T-helper 9 cell (primary cell): ENCODE data around the gene CLGN.

ENCODE experiments used
- DNase-seq: peaks from one replicate; pipeline ENCODE4 v3.0.0-alpha.2; 2020

Gene CLGN

DNA sequence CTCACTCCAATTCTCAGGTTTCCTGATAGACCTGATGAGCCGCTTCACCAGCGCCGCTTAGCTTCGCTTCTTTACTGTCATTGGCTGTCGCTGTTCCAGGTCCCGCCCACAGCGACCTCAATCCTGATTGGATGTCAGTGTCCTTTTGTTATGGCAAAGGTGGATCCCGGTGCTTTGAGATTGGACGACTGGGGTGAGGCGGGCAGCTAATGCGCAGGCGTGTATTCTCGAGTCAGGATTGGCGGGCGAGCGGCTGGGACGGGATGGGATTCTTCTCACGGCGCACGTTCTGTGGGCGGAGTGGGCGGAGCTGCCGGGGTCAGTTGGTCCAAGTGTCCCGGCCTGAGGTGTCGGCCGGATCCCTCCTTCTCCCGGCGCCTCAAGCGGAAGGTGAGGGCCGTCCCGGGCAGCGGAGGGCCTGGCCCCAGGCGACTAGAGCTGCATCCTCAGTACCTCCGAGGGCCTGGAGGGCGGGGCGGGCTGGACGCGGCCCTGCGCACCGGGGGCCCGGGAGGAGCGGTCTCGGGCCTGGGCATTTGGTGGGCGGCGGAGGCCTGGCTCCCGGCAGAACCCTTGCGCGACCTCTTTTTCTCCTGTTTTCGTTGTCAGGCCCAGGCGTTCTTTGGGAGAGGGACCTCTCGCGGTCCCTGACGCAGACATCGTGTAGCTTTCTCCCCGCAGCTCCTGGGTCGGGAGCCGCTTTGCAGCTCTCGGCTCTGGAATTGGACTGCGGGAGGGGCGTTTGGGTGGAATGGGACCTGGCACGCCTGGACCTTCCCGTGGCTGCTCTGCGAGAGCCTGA, 53.9 kb downstream of the CLGN start, which contains the start of gene SCOC:
TSS of gene SCOC (plus strand) at position 319 of the 802 bp plus-strand sequence. CDS start 5,525 bp downstream, outside the sequence.
- peak; percentile 93 for DNase-seq

DNA sequence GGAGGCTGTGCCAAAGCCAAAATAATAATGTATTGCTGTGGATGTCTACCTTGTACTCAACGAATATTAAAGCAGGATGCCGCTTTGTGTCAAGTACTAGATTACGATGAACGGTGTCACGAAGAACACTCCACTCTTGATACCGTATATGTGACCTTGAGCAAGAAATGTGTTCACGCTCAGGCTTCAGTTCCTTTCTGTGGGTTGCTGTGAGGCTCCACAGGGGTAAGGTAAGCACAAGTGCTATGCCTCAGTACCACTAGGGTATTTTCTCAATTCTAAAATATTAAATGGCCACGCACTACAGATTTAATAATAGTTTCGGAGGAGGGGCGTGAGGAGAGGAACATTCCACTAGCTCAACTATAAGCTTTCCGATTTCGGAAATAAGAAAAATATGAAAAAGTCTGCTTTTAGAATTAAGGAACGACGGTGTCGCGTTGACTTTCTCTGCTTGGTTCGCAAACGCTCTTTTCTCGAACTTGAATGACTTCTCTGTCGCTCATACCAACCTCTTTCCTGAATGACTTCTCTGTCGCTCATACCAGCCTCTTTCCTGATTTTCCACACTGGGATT, 54.6 kb downstream of the CLGN start:
- peak; percentile 3 for DNase-seq

DNA sequence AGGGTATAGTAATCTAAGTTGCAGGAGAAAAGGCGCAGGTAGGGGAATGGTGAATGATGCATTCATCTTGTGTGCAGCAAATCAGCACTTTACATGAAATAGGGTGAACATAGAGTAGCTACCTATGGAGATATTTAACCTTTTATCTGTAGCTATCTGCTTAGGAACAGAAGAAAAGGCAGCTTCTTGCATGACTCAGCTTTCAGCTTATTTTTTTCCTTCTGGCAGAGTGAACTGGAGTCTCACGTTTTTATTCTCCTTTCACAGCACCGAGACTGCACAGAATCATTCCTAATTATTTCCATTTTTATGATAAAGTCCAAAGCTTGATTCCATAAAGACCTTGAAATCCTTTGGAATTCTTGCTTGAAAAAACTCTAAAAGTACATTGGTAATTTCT, 58.8 kb downstream of the CLGN start:
- no peak for DNase-seq

DNA sequence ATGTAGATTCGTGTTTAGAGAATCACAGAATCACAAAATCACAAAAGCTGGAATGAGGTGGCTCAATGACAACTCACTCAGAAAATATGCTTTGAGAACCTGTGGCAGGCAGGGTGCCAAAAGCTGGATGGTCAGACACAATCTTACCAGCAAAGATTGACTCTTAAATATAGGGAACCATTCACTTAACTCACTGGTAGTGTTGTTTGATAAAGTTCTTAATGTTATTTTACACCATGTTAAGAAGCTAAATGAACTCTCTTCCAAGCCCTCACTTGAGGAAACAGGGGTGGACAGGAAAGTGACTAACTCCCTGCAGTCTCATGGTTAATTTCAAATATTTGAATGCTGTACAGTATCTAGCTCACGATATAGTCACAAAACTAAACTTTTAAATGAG, 59.7 kb downstream of the CLGN start:
- no peak for DNase-seq

DNA sequence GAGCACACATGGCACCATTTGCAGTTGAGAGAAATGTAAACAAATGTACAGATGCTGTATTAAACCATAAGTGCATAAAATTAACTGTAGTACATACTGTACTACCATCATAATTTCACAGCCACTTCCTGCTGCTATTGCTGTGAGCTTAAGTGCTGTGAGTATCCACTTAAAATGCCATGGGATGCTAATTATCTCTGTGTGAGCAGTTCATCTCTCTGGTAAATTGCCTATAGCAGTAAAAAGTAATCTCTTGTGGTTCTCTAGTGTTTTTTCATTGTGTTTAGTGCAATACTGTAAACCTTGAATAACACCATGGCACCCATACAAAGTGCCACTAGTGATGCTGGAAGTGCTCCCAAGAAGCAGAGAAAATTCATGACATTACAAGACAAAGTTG, 63.9 kb downstream of the CLGN start:
- DNase-seq: no peak

DNA sequence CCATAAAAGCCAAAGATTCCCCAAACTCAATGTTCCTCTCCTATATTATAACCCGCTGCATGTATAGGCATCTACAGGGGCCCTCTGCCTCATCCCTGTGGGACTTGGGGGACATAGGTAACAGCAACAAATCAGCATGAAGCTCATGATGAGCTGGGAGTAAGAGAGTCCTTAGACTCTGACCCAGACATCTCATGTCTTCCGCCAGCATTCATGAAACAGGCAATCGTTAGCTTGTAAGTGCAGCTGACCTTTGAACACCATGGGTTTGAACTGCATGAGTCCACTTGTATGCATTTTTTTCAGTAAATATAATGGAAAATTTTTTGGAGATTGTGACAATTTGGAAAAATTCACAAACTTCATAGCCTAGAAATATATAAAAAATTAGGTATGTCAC, 64.4 kb downstream of the CLGN start:
- no peak for DNase-seq

DNA sequence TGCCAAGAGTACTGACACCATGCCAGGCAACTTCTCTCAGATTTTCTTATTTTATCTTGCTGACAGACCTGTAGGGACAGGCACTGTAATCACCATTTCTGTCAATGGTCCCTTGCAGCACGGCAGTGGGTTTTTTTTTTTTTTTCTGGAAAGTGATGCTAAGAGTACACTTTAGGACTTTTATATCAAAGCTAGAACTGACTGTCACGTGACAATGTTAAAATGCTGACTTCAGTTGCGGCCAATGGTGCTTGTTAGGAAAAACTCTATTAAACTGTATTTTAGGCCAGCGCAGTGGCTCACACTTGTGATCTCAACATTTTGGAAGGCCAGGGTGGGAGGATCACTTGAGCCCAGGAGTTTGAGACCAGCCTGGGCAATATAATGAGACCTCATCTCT, 66.3 kb downstream of the CLGN start:
- no peak for DNase-seq

DNA sequence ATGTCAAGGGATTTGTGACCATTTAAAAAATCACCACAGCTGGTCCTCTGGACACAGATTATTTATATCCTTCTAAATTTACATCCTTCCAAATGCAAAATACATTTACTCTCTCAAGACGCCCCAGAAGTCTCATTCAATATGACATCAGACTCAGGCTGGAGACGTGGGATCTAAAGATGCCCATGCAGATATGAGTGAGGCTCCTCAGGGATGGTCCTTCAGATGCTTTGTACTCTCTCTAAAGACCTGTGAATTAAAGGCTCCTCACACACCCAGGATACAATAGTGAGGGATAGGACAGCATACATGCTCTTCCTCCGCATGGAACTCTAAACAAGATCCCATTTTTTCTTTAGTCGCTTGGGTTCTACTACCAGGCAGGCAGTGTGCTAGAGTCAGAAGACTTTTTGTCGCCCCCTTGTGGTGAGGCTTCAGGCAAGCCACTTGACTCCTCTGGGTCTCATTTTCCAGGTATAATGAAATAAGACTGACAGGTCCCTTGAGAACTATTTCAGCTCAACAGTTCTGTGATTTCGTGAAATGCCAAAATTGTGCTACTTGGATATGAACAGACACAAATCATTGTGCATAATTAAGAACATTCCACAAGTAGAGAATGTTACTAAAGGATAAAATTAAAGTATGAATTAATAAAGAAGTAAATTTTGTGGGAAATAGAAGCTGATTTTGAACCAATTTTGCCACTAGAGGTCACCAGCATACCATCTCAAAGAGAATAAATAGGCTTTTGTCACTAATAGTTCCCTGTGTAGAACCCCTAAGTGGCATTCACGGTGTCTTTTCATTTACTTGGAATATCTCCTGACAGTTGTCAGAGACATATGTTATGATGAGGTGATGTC, 67.7 kb downstream of the CLGN start:
- DNase-seq: peak; percentile 75

DNA sequence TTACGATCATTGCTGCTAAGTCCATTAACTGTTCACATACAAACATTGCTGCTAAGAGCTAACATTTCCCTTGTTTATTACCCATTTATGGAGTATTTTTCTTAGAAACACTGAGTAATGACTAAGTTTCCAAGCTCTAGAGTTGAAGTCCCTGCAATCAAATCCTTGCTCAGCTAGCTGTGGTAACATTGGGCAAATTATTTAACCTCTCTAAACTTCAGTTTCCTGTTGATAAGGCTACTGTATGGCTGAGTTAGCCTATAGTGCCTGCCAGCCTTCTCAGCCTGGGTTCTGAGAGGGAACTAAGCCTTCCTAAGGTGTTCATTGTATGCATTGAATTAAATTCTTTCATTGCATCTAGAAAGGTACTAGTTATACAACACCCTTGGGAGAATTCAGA, 69.2 kb downstream of the CLGN start:
- no peak for DNase-seq

DNA sequence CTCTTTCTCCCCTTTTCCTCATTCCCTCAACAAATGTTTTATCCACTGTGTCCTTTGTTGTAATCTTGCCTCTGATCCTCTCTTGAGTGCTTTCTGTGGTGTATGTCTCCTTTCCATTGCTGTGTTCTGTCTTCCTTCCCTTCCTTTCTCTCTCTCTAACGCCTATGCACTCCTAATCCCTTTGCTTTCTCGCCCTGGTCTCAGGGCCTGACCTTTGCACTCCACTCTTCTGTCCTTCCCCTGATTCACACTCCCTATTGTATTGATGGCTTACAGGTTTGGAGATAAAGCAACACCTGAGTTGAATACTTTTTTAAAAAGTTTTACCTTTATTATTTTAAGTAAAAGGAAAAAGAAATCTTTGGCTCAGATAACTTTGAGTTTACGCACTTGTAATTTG, 69.6 kb downstream of the CLGN start:
- DNase-seq: no peak

DNA sequence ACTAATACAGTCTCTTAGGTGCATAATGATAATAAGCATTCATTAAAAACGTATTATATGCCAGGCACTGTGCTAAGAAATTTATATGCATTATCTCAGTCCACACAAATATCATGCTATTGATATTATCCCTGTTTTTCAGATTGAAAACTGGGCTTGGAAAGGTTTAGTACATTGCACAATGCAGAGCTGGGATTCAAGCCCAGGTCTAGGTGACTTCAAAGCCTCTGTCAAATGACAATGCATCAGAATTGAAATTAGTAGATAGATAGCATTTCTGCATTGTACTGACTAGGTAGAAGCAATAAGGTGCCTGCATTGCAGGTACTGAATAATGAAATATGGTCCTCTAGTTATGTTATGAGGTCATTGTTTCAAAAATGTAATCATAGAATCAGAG, 72.2 kb downstream of the CLGN start:
- DNase-seq: no peak

DNA sequence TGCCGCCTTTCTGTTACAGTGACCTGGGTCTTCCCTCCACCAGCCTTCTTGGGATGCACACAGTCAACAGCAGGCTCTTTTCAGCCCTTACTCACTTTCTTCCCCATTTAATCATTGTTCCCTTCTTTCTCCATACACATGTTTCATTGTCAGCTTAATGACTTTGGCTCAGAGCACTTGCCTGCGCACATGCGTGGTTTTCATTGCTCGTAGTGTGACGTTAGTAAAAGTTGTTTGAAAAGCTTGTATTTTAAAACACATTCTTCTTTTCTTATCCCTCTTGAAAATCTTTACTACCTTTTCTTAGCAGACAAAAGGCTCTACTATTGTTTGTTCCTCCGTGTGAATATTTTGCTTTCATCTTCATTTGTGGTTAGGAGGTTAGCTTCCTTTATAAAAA, 73.7 kb downstream of the CLGN start:
- DNase-seq: no peak

DNA sequence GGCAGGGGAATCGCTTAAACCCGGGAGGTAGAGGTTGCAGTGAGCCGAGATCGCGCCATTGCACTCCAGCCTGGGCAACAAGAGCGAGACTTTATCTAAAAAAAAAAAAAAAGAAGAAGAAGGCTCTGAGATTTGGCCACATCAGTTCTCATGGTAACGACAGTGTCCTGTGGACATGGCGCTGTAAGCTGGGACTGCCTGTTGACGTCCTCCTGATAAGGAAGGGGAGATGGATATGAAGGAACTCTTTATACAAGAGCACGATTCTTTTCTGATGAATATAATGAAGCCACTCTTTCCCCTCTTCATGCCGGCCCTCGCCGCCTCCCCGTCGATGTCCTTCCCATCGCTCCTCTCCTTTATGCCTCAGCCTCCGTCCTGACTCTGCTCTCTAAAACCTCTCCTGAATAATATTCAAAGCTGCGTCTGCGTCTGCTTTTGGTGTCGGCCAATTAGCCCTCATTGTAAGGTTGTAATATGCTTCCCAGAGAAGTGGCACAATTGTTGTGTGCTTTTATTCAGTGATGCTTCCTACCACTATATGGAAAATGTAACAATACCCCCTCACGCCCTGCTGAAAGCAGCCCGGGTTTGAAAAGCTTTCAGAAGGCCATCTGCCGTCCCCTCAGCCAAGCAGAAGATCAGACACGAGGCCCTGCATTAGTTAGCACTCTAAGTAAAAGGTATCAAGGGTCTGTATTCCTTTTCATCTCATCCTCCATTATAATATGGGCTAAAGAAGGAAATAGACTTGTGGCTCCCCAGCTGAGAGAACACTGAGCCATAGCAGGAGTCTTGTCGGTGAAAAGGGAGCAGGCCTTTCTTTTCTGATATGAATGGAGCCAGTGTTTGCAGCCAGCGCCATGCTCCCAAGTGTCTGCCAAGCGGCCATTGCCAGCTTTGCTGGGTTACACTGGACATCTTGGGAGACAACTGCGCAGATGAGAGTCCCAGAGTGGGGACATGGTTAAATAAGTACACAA, 76.1 kb downstream of the CLGN start:
- no peak for DNase-seq

DNA sequence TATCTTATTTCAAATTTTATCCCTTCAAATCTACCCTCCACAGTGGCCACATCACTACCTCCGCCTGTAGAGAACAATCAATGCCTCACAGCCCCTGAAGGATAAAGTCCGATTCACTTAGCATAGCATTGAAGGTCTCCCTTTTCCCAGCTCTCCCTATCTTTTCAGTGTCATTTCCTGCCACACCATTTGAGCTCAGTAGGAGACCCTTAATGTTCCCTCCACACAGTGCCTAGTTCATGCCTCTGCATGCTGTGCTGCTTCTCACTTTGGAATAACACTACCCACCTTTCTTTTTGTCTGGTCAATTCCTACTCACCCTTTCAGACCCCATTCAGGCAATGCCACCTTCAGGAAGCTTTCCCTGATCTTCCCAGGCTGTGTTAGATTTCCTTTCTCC, 77.6 kb downstream of the CLGN start:
- DNase-seq: no peak

DNA sequence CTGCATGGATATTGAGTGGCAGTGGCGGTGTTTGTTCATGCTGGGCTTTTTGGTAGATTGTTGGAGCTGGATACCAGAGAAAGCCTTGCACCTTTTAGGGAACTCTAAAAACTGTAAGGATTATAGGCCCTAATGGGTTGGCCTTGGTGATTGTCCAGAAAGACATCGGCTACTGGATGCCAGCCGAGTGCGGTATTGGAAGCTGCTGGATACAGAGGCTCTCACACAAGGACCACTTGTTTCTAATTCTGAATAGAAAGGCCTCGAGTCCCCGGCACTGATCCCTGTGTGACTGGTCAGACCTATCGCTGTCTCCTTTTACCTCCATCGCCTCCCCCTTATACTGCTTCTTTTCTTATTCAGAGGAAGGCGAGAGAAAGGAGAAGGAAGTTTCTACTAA, 81.3 kb downstream of the CLGN start:
- DNase-seq: no peak

DNA sequence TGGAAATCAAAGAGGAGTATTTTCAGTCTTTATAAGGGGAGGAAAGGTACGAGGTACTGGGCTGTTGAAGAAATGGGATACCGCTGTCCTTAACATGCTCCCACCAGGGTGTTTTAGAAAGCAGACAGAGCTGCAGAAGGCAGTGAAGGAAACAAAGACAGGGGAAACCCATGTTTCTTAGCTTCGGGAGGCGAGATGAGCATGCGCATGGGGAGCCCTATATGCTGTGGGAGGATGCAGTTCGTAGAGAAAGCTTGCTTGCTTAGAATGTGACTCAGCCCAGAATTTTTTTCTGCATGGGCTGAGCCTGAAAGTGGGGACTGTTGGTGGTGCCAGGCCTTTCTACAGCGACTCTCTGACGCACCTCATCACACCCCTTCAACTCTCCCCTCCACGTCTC, 82.8 kb downstream of the CLGN start:
- DNase-seq: no peak

DNA sequence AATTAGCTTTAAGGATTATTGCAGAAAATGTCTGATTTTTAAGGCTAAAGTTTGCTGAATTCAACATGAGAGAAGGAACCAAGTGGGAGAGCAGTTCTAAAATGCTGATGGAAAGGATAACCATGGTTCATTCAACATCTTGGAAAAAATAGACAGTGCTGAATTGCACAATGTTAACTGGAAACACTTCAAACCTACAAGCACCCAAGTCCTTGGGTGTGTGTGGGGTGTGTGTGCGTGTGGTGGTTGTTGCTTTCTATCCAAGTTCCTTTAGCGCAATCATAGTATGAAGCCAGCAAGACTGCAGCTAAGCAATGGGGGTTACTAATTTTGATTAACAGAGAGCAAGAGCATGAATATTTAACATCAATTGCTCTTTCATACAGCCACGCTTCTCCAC, 83.3 kb downstream of the CLGN start:
- DNase-seq: no peak

DNA sequence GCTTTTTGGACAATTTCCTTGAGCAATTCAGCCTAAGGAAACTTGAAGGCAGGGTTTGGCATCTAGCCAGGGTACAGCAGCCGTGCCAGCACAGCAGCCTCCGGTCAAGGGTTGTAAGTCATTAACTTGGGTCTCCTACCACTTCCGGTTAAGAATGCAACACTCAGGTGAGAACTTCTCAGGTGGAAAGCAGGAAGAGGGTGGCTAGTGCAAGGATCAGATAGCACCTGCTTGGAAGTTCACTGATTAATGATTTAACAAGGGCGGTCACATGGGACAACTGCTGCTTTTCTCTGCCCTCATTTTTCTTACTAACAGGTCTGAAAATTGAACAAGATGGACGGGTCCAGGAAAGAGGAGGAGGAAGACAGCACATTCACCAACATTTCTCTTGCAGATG, 84.1 kb downstream of the CLGN start:
- DNase-seq: no peak

DNA sequence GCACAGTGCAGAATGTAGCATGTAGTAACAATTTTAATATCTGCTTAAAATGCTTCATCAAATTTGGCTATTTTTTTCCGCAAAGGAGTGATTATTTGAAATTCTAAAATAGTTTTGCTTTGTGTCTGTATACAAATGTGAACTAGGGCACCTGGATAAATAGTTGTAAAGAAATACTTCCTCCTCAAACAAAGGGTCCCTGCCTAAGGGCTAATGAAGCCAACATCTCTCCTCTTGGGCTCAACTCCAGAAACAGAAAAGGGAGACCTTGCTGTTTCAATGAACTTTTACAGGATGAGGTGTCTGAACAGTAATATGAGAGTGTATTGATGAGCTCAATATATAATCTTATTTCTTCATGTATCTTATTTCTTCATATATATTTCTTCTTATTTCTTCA, 84.8 kb downstream of the CLGN start:
- no peak for DNase-seq
